Sigmoid colon (tissue), 3 donors: ENCODE data around the gene CCR8.

ENCODE experiments used
- CTCF ChIP-seq, 4 experiments: fragments of 450-650 bp in 3 of 4; fragments of 200-600 bp in 1 of 4; IDR thresholded peaks; one replicate each; pipeline ENCODE4 v1.5.1; 2016 to 2019; ENCODE audit warnings: antibody characterized with exemption in 4 of 4, mild to moderate bottlenecking in 3 of 4, moderate library complexity in 2 of 4
- POLR2A ChIP-seq, 2 donors: fragments of 450-650 bp; IDR thresholded peaks; one replicate each; pipeline ENCODE4 v1.6.1; 2016; ENCODE audit warnings: antibody characterized with exemption in 2 of 2, mild to moderate bottlenecking in 2 of 2, moderate library complexity in 2 of 2

GRCh38 chr3:39327053-39327745 lies 2.3 kb upstream of the CCR8 start:
- TF ChIP-seq CTCF (IDR thresholded peaks at IDR 0.05): no peak
- no peak for TF ChIP-seq POLR2A (IDR thresholded peaks at IDR 0.05)
